ENCODE results near the gene MRM1.

MRM1 gene

GRCh38 chr17:36601303-36602029 is at the start of gene MRM1:
TSS of gene MRM1 (plus strand) at chr17:36601583. CDS start at chr17:36601811, 228 bp downstream.
- DNase-seq = peak; percentile 92

- no peak for DNase-seq
Observed at GRCh38 chr17:36553459-36553858, 47.9 kb upstream of the MRM1 start.

GRCh38 chr17:36566081-36566480 is 35.3 kb upstream of the MRM1 start:
- DNase-seq = no peak

- no peak for DNase-seq
Observed at GRCh38 chr17:36575028-36575427, 26.4 kb upstream of the MRM1 start.

GRCh38 chr17:36576793-36577192 is 24.6 kb upstream of the MRM1 start:
- DNase-seq = no peak

GRCh38 chr17:36578671-36579070 is 22.7 kb upstream of the MRM1 start:
- DNase-seq = no peak

- DNase-seq = no peak
Observed at GRCh38 chr17:36583787-36584186, 17.6 kb upstream of the MRM1 start.

GRCh38 chr17:36586138-36586537 is 15.2 kb upstream of the MRM1 start:
- no peak for DNase-seq

GRCh38 chr17:36590082-36590481 is 11.3 kb upstream of the MRM1 start:
- DNase-seq = no peak

GRCh38 chr17:36591434-36592315 is 9.7 kb upstream of the MRM1 start, which contains the start of gene DHRS11:
TSS of gene DHRS11 (plus strand) at chr17:36591879. CDS start at chr17:36592010, 131 bp downstream.
- peak; percentile 82 for DNase-seq

GRCh38 chr17:36592316-36592715 is 9.1 kb upstream of the MRM1 start:
- DNase-seq = no peak

GRCh38 chr17:36592716-36593321 is 8.6 kb upstream of the MRM1 start:
- DNase-seq = no peak

GRCh38 chr17:36593656-36594316 is 7.6 kb upstream of the MRM1 start:
- no peak for DNase-seq

GRCh38 chr17:36594626-36595401 is 6.6 kb upstream of the MRM1 start:
- DNase-seq = no peak

- no peak for DNase-seq
Observed at GRCh38 chr17:36597226-36597625, 4.2 kb upstream of the MRM1 start.

GRCh38 chr17:36597866-36598777 is 3.3 kb upstream of the MRM1 start:
- DNase-seq = no peak

GRCh38 chr17:36598951-36599401 is 2.4 kb upstream of the MRM1 start:
- DNase-seq = no peak

- no peak for DNase-seq
Observed at GRCh38 chr17:36599546-36600250, 1.7 kb upstream of the MRM1 start.

- no peak for DNase-seq
Observed at GRCh38 chr17:36600465-36600864, 918 bp upstream of the MRM1 start.

GRCh38 chr17:36600936-36601302 is 464 bp upstream of the MRM1 start:
- DNase-seq = no peak

Data from stimulated activated CD4-positive, alpha-beta T cell treated with anti-CD3 and anti-CD28 coated beads, Interleukin-12 subunit alpha, Interleukin-12 subunit beta, amount 100 ng/mL, for 4 hours (primary cell).